Smooth muscle cell (in vitro differentiated cells): Measurements from ENCODE around the gene COL23A1. TPM values are rescaled to one million over a fixed set of nuclear protein-coding genes. Genes with fewer than 3 reads are reported as not detected.

Experiments
- DNase-seq: peaks from one replicate; lab custom pipeline; 2025; ENCODE audit not compliant: unreplicated experiment; lab: John Stamatoyannopoulos, UW
- H2AFZ ChIP-seq: fragments of 200-600 bp; sonication (generic); 2 replicates; pipeline ENCODE4 v1.6.0; 2016; ENCODE audit warnings: antibody characterized with exemption, low read depth, mild to moderate bottlenecking
- H3F3A ChIP-seq: fragments of 200-600 bp; sonication (generic); 2 replicates; pipeline ENCODE4 v1.6.0; 2017; ENCODE audit warnings: antibody characterized with exemption, low read depth
- H3K27ac ChIP-seq: fragments of 200-600 bp; sonication (generic); 2 replicates; pipeline ENCODE4 v1.5.1; 2016; ENCODE audit warnings: low read depth, mild to moderate bottlenecking
- H3K27me3 ChIP-seq: fragments of 200-600 bp; sonication (generic); 2 replicates; pipeline ENCODE4 v1.6.1; 2016; ENCODE audit warnings: low read depth, mild to moderate bottlenecking
- H3K36me3 ChIP-seq: fragments of 200-600 bp; sonication (generic); 2 replicates; pipeline ENCODE4 v1.5.1; 2016; ENCODE audit warnings: low read depth
- H3K4me1 ChIP-seq: fragments of 200-600 bp; sonication (generic); 2 replicates; pipeline ENCODE4 v1.5.1; 2016; ENCODE audit warnings: low read depth
- H3K4me2 ChIP-seq: fragments of 200-600 bp; sonication (generic); 2 replicates; pipeline ENCODE4 v1.6.0; 2016; ENCODE audit warnings: mild to moderate bottlenecking
- H3K4me3 ChIP-seq: fragments of 200-600 bp; sonication (generic); 2 replicates; pipeline ENCODE4 v1.5.1; 2016; ENCODE audit warnings: mild to moderate bottlenecking
- H3K79me2 ChIP-seq: fragments of 200-600 bp; sonication (generic); 2 replicates; pipeline ENCODE4 v1.6.0; 2016; ENCODE audit warnings: low read depth, mild to moderate bottlenecking
- H3K9ac ChIP-seq: fragments of 200-600 bp; sonication (generic); 2 replicates; pipeline ENCODE4 v1.6.0; 2016; ENCODE audit warnings: low read depth
- H3K9me3 ChIP-seq: fragments of 200-600 bp; sonication (generic); replicated peaks from 2 replicates; pipeline ENCODE4 v1.5.1; 2016; ENCODE audit warnings: low read depth
- H4K20me1 ChIP-seq: fragments of 200-600 bp; sonication (generic); 2 replicates; pipeline ENCODE4 v1.6.0; 2016; ENCODE audit warnings: low read depth
- CTCF ChIP-seq: fragments of 200-600 bp; sonication (generic); IDR thresholded peaks from 2 replicates; pipeline ENCODE4 v1.5.1; 2017; ENCODE audit warnings: borderline replicate concordance, mild to moderate bottlenecking, antibody characterized with exemption; ENCODE audit not compliant: insufficient read depth, poor library complexity, severe bottlenecking
- WGBS: methylation state at CpG from one replicate; pipeline ENCODE4 v1.1.7; 2016; ENCODE audit warnings: low lambda C conversion rate; 5-methylcytosine and 5-hydroxymethylcytosine counted together
- polyA plus RNA-seq: library from polyadenylated mRNA; unstranded; fragments of >200 nt; fragmentation: Nextera tagmentation; extraction: Ambion mirVana; gene quantifications from 2 replicates; pipeline ENCODE4 v1.2.1, GENCODE V29; 2016
- total RNA-seq: library from RNA; depleted of rRNA; stranded (reverse); fragments of >200 nt; gene quantifications from 2 replicates; pipeline ENCODE4 v1.2.3, GENCODE V29; 2014

The COL23A1 gene
- total and polyA plus RNA-seq, 2 experiments from 2014 or later = 5.3 to 27.4 TPM

DNA sequence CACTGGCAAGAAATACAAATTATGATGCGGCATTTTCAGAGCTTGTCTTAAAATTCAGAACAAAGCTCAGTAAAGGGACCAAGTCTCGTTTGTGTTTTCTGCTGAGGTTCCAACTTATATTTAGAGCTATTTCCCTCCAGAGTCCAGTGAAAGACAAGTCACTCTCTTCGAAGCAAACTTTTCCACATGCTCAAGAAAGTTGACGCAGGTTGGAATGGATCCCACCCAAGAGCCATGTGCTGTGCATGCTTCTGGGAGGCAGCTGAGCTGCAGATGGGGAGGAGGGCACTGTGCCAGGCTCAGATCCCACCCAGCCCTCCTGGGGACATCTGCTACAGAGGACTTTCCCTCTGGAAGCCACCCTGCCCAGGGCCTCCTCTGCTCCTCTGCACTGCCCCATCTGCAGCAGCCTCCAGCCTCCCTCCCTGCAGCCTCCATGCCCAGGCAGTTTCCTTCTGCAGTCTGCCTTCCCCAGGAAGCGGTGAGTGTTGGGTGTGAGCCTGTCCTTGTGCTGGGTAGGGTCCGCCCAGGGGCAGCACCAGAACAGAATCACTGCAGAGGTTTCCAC is 75.3 kb downstream of the COL23A1 start:
- no peaks in the 10 kb centered on the region for H3K36me3 ChIP-seq
- H2AFZ ChIP-seq = no peak overlapping the region
- no peaks in the 10 kb centered on the region for H4K20me1 ChIP-seq
- no peak for DNase-seq
- H3K4me1 ChIP-seq = no peaks in the 10 kb centered on the region
- H3F3A ChIP-seq = no peaks in the 10 kb centered on the region
- no peaks in the 10 kb centered on the region for H3K79me2 ChIP-seq
- no peak overlapping the region for H3K4me2 ChIP-seq
- no peaks in the 10 kb centered on the region for H3K9me3 ChIP-seq
- H3K27ac ChIP-seq = no peak overlapping the region
- H3K27me3 ChIP-seq = no peaks in the 10 kb centered on the region
- no peak for TF ChIP-seq CTCF
- WGBS = 94% methylated on average over 6 of the region's 6 CpGs
- no peak overlapping the region for H3K9ac ChIP-seq
- no peak overlapping the region for H3K4me3 ChIP-seq

- Histone ChIP-seq H4K20me1 (no peaks in the 10 kb centered on the region), H3K4me1 (no peaks in the 10 kb centered on the region)
- 87% methylated on average over 3 of the region's 3 CpGs for WGBS
These were observed 79.0 kb downstream of the COL23A1 start for GRCh38 chr5:178511172-178511571.

DNA sequence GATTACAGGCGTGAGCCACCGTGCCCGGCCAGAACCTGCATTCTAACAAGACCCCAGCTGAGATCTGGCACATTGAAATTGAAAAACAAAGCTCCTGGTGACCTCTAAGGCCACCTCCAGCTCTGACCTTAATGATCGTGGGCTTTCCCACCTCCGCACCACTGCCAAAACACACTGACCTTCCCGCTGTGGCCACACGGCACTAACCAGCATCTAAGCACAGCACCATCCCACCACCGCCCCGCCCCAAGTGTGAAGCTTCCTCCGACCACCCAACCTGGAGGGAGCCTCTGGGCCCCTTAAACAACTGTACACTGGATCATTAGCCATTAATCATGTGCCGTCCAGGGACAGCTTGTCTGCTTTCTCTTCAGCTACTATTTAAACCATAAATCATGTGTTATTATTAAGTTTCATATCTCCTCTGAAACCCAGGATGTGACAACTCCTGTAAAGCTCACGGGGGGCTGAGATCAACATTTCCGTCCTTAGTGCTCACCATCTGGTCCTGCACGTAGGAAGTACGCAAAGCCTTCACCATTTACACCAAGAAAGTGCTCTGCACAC is 80.6 kb downstream of the COL23A1 start:
- DNase-seq = no peak
- Histone ChIP-seq H3K9ac (no peak overlapping the region), H3K4me3 (no peak overlapping the region), H3K36me3 (no peaks in the 10 kb centered on the region), H3K27ac (no peak overlapping the region), H3K9me3 (no peaks in the 10 kb centered on the region), H4K20me1 (no peaks in the 10 kb centered on the region), H3K4me1 (no peaks in the 10 kb centered on the region), H2AFZ (no peak overlapping the region), H3K4me2 (no peak overlapping the region), H3K27me3 (no peaks in the 10 kb centered on the region), H3K79me2 (no peaks in the 10 kb centered on the region), H3F3A (no peaks in the 10 kb centered on the region)
- no peak for TF ChIP-seq CTCF
- 87% methylated on average over 15 of the region's 15 CpGs for WGBS

More at GRCh38 chr5:178511172-178511571, 79.0 kb downstream of the COL23A1 start:
- no peak for TF ChIP-seq CTCF
- no peak overlapping the region for H3K27ac ChIP-seq
- H3K79me2 ChIP-seq = no peaks in the 10 kb centered on the region
- H3K27me3 ChIP-seq = no peaks in the 10 kb centered on the region
- no peaks in the 10 kb centered on the region for H3K9me3 ChIP-seq
- no peaks in the 10 kb centered on the region for H3K36me3 ChIP-seq
- DNase-seq = no peak
- H3K9ac ChIP-seq = no peak overlapping the region
- no peak overlapping the region for H3K4me2 ChIP-seq
- H3K4me3 ChIP-seq = no peak overlapping the region
- no peaks in the 10 kb centered on the region for H3F3A ChIP-seq
- H2AFZ ChIP-seq = no peak overlapping the region
